GM19324 (cell line): ENCODE data around the gene NAA35.
"Not testable (repeated sequence)": the region's sequence is repeated elsewhere in the genome, so short reads cannot be mapped to it uniquely, and the experiment has no call there.

ENCODE experiments used
- ATAC-seq: cut with Tn5 transposase; IDR thresholded peaks from one replicate; pipeline ENCODE4 v1.9.1; 2021; ENCODE audit warnings: mild to moderate bottlenecking, moderate library complexity; ENCODE audit not compliant: unreplicated experiment, low FRiP score

Gene NAA35

DNA sequence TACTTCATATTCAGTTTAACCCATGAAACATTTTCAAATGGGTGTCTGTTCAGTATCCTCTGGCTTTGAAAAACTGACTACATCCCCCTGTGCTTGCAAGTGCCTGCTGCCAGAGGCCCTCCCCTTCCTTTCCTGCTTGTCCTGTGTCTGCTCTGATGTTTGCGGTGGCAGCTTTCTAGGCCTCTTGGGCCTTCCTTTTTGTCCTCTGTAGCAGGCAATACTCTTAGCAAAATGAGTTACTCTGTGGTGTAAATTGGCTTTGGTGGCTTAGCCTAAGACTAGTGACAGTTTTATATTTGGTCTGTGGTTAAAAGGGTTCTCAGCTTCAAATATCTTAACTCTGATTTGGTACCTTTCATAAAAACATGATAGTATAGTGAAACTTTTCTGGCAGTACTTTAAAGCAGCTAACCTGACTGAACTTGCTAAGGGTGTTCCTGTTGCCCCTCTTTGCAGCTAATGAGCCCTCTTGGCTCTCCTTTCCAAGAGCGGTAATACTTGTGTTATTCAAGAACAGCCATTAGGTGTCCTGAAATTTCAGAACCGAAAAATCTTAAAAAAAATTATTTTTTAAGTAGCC, 81.8 kb downstream of the NAA35 start:
- ATAC-seq, result no peak

- no peak for ATAC-seq
These were observed 86.8 kb downstream of the NAA35 start for GRCh38 chr9:86027767-86028166.

DNA sequence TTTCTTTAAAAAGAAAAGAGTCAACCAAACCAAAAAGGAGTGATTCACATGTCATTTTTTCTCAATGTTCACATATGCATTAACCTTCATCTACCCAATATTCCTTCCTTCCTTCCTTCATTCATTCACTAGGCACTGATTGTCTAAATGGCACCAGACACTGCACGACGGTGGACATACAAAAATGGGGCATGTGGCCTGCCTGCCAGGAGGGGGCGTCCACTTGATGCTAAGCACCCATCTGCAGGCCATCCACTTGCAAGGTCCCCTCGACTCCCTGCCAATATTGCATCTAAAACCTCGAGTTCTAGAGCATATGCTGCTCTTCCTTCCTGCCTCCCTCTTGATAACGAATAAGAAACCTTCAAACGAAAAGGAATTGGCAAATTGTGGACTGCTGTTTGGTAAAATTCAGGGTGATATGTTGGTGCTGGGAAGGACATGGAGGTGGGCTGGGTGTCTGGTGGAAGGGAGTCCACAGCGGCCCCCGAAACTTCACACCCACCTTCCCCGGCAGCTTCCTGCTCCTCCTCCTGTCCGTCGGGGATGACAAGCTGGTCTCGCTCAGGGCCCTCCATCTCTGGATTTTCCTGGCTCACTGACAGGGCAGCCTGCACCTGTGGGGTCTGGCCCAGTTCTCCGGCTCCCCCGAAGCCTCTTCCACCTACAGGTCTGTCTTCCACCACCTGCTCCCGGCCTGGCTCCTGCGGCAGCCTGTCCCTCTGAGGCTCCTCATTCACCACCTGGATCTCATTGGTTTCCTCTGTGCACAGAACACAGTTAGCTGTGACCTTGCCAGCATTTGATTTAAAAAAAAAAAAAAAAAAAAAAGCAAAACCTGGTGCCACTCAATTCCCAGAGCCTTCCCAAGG, 94.2 kb downstream of the NAA35 start:
- ATAC-seq, result no peak

DNA sequence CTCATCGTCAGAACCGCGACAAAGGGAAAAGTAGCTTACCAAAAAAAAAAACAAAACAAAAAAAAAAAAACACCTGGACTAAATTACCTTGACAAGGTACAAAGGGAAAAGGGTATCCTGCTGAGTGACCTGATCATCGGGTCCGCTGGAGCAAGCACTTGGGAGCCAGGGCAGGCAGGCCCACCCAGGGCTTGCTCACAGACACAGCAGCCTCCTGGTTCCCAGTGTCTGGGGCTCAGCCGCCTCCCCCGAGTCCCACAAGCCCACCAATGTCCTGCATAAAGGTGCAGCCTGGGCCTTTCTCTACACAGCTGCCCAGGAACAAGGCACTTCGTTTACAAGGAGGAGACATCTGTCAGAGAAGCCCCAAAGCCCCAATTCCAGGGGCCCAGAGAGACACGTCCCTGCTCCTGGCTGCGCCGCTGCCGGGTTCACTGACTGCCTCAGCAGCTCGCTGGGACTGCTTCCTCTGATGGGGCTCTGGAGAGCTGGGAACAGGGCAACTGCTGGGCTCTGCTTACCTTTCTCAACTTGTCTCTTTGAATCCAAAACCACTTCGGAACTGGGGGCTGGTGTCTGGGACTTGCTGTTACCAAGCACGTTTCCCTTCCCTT, 95.0 kb downstream of the NAA35 start:
- ATAC-seq, result no peak

DNA sequence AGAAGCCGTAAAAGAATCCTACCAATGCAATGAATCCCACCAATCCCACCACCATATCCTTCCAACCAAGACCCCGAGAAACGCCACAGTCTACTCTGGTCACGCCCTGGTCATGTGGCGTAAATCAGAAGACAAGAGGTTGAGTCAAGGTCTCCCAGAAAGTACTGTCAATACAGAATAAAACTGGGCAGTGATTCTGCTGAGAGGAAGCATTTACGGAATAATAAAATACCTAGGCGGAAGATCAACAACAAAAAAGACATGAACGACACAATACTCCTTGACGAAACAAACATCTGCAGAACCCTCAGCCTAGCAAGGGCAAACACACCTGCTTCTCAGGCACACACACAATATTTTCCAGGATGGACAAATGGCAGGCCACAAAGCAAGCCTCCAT, 95.6 kb downstream of the NAA35 start:
- no peak for ATAC-seq

GRCh38 chr9:86039991-86040860, 99.3 kb downstream of the NAA35 start:
- ATAC-seq, result no peak

DNA sequence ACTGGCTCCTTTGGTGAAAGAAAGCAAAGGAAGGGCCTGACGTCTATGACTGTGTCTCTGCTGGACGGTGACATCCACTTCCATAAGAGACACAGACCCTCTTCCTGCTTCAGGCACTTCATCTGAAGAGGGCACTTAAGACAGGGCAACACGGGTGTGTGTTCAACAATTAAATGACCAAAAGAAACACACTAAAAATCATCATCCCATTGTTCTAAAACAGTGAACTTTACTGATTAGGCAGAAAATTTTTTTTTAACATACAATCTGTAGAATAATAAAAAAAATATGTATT, 99.9 kb downstream of the NAA35 start:
- no peak for ATAC-seq

- no peak for ATAC-seq
These were observed 100.4 kb downstream of the NAA35 start for GRCh38 chr9:86041311-86041741.

GRCh38 chr9:86042199-86042978, 101.4 kb downstream of the NAA35 start:
- no peak for ATAC-seq

GRCh38 chr9:86043586-86043985, 102.6 kb downstream of the NAA35 start:
- no peak for ATAC-seq

GRCh38 chr9:86043999-86044398, 103.1 kb downstream of the NAA35 start:
- ATAC-seq, result no peak

DNA sequence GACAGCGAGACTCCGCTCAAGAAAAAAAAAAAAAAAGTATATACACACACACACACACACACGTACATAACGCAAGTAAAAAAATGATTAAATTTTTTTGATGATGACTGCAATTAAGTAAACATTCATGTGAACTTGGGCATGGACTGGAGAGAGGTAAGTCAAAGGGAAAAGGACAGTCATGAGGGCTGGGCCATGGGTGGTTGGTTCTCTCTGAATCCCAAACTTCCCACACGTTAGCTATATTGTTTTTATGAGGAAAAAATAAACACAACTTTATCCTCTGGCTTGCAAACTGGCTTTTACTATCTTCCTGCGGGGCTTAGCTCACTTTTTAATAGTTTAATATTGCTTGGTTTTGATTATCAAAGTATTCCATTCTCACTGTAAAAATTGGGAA, 104.7 kb downstream of the NAA35 start:
- ATAC-seq, result no peak

GRCh38 chr9:86046071-86046636, 105.2 kb downstream of the NAA35 start:
- no peak for ATAC-seq

- no peak for ATAC-seq
These were observed 106.0 kb downstream of the NAA35 start for GRCh38 chr9:86046930-86047341.

DNA sequence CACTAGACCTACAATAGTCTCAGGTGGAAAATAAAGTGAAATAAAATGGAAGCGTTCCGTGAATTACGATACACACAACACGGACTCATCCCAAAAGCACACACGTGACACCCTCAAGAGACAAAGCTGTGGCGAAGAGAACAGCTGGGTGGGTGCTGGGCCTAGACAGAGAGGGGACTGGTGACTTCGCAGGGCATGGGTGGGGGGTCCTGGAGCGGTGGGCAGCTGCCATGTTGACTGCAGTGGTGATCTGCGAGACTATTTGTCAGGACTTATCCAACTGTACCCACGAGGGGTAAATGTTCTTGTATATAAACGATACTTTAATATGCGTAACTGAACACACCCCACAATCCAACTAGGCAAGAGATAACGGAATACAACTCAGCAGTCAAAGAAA, 106.4 kb downstream of the NAA35 start:
- no peak for ATAC-seq

GRCh38 chr9:86048018-86048742, 107.2 kb downstream of the NAA35 start:
- not testable (repeated sequence) for ATAC-seq

GRCh38 chr9:86052556-86053468, 111.9 kb downstream of the NAA35 start:
- no peak for ATAC-seq

DNA sequence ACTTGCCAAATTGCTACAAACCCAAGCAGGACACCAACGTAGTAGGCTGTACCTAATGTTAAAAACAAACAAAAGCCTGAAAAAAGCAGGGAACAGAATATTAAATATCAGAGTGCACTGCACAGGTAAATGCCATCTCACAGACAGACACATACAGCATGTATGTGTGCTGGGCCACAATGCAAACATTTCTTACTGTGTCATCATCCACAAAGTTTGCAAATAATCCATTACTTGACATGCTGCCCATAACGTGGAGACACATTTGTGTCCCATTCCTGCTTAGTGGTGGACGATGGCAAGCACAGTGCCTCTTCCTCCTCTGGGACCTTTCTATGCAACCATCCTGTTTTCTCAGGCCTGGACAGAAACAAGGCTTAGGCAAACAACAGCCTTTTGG, 113.7 kb downstream of the NAA35 start:
- ATAC-seq, result no peak
